ENCODE data around the gene CCDC102B.

- TF ChIP-seq CTCF (IDR thresholded peaks at IDR 0.05) (no peak), EZH2 (IDR thresholded peaks at IDR 0.05; ENCODE audit: borderline replicate concordance, insufficient read depth, low read depth, low read length, poor library complexity, severe bottlenecking) (no peak)
Observed at GRCh38 chr18:68960355-68960754, 162.5 kb downstream of the CCDC102B start.
